HK-2 (cell line): Measurements from ENCODE around the gene WDR27.

Experiments
- DNase-seq: peaks from one replicate; pipeline ENCODE4 v3.0.0-alpha.2; 2018; ENCODE audit not compliant: unreplicated experiment

WDR27 gene

GRCh38 chr6:169564453-169565240 is 137.2 kb downstream of the WDR27 start:
- DNase-seq: no peak

- DNase-seq: no peak
Observed at GRCh38 chr6:169561665-169562064, 140.2 kb downstream of the WDR27 start.

DNA sequence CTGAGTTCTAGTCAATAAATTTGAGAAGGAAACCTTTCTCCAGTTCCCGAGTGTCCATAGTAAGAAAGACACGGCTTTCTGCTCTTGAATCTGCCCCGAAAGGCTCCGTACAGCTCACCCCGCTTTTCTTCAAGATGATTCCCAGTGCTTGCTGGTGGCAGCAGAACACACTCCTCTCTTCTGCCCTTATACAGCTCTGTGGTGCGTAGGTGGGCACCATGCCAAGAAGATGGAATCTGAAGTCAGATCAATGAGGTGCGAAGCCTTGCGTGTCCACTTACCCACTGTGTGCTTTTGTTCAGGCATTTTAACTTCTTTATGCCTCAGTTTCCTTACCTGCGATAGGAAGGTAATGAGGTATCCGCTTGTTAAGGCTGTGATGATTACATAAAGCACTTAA is 142.2 kb downstream of the WDR27 start:
- DNase-seq: no peak

DNA sequence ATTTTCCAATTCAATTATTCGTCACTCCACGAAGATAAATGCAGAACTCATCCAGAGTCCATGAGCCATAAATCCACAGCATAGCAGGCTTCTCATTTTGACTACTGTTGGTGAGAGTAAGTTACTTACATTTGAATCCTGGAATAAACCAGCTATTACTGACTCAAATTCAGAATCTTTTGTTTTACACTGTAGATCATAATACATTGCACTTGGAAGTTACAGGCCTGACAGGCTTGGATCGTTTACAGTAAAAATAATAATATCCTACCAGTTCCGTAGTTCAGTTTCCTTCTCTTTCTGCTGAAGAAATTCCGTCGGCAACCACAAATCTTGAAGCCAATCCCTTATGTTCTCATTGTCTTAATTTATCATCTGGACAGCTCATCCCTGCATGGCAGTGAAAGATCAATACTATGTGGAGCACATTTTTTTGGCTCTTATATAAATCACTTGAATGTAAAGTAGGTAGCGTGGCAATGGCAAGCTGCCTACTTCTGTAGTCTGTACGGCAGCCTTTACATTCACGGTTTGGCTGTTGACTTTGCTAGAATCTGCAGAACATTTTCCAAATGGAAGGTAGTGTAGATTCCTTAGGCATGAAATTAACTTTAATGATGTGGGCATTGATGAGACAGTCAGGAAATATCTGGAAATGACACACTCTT is 142.9 kb downstream of the WDR27 start:
- no peak for DNase-seq

- DNase-seq: no peak
Observed at GRCh38 chr6:169558378-169558773, 143.5 kb downstream of the WDR27 start.

DNA sequence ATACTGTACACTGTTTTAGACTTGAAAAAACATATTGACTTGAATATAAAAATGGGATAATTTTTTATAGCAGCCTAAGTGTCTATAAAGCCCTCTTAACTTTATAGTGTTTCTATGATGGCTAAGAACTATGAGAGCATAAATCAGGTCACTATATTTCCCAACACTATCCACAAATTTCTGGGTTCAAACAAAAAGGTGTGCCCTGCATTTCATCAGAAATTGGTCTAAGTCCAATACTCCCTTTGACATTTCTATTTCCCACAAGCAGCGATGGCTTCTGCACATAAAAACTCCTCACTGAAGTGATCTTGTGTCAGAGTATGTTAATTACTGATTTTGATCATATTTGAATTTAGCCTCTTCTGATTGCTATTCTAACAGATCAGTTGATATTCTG is 143.9 kb downstream of the WDR27 start:
- DNase-seq: no peak

DNA sequence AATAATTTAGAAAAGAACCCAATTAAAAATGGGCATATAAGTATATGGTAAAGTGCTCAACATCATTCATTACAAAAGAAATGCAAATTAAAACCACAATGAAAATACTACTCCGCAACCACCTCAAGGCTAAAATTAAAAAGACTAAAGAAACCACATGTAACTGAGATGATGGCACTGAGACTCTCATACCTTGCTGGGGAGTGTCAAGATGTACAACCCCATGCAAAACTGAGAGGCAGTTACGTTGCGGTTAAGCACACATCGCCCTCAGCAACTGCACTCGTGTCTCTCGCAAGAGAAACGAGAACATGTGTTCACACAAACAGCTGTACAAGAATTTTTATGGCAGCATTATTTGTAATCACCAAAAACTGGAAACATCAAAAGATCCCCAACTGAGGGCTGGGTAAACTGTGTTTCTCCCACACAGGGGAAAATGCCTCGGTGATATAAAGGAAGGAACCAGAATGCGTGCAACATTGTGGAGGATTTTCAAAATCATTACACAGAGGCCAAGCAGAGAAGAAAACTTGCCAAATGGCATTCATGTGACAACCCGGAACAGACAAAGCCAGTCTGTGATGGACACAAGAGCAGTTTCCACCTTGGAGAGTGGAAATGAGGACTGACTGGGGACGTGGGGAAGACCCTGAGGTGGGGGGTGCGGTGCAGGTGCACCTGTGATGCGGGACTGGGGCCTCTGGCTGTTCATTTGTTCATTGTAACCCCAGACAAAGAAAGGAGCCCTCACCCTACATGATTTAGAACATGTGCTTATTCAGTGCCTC is 144.9 kb downstream of the WDR27 start:
- DNase-seq: no peak

DNA sequence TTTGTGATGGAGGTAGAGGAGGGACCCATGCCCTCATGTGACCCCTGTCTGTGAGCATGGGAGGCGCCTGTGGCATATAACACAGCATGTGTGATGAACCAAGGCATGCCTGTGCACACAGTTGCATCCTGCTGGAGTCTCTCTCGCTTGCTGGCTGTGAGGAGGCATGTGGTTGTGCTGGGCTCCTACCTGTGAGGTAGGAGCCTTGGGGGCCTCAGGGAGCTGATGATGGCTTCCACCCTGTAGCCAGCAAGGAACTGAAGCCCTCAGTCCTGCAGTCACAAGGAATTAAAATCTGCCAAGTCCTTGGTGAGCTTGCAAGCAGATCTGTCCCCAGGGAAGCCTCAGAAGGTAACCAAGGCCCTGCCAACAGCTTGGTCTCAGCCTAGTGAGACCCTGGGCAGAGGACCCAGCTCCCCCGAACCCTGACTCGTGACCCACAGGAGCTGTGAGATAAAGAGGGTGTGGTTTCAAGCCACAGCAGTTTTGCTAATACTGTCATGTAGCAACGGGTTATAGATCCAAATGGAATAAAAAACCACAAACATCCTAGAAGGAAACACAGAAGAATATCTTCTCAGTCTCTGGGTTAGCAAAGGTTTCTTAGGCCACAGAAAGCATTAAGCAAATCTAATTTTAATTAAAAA is 145.7 kb downstream of the WDR27 start:
- no peak for DNase-seq

- DNase-seq: no peak
Observed at GRCh38 chr6:169545982-169546381, 155.8 kb downstream of the WDR27 start.

DNA sequence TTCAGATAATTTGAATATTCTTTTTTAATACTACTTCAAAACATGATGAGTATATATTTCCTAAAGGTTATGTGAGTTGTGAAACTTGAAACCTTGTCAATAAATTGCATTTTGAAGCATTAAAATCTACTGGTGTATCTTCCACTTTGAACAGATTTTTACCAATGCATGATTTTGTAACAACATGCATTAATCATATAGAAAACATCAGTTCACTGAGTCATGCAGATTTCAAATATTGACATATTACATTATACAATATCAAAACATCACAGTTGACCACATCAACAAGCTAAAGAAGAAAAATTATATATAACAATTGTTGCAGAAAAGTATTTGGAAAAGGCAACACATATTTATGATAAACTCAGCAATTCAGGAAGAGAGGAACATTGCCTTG is 158.1 kb downstream of the WDR27 start:
- no peak for DNase-seq

- DNase-seq: no peak
Observed at GRCh38 chr6:169542491-169542890, 159.3 kb downstream of the WDR27 start.

GRCh38 chr6:169539176-169539897 is 162.5 kb downstream of the WDR27 start:
- DNase-seq: no peak

GRCh38 chr6:169536446-169537170 is 165.2 kb downstream of the WDR27 start:
- no peak for DNase-seq

GRCh38 chr6:169534039-169534421 is 167.8 kb downstream of the WDR27 start:
- no peak for DNase-seq

DNA sequence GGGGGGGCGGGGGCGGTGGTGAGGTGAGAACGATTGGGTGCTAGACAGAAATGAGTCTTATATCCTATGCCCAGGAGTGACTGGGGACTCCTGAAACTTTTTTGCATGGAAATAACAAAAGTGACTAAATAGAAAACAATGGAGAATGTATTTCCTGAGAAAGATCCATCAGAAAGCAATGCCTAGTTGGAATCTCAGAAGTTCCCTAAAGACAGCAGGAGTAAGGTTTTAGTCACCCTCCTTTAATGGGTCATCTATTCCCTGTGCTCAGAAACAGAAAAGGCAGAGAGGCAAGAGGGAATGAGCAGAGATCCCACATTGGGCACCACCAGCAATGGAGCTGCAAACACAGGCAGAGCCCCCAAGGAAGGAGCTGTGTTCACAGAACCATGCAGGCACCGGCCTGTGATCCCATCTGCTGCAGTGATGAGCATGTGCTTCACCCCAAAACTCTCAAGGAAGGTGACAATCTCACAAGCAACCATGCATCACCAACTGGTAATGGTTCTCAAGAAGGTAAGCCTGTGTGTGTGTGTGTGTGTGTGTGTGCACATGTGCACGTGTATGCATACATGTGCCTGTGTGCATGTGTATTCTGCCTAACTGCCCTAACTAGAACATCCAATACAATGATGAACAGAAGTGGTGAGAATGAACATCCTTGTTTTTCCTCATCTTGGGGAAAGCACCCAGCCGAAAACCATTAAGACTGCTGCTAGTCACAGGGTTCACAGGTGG is 168.4 kb downstream of the WDR27 start:
- no peak for DNase-seq

GRCh38 chr6:169530752-169531123 is 171.1 kb downstream of the WDR27 start:
- no peak for DNase-seq

- DNase-seq: peak; percentile 65
Observed at GRCh38 chr6:169529931-169530751, 171.7 kb downstream of the WDR27 start.

DNA sequence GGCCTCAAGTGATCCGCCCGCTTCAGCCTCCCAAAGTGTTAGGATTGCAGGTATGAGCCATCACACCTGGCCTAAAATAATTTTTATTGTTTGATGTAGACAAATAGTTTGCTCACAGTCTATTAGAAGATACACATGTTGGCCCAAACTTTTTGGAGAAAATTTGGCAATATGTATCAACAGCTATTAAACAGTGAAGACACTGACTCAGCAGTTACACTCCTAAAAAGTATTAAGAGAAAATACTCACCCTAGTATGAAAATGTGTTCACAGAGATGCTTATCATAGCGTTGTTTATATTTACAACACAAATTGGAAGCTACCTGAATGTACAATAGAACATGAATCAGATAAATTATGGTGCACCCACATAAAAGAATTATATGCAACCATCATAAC is 173.1 kb downstream of the WDR27 start:
- no peak for DNase-seq

- DNase-seq: no peak
Observed at GRCh38 chr6:169527306-169527705, 174.5 kb downstream of the WDR27 start.
